Liver (tissue), 9 donors: ENCODE measurements around the gene MED14. TPM values are rescaled to one million over a fixed set of nuclear protein-coding genes. Genes with fewer than 3 reads are reported as not detected.

ENCODE experiments used
- DNase-seq: peaks from one replicate; pipeline ENCODE4 v3.0.0-alpha.2; 2017; ENCODE audit warnings: low spot score
- H3K27ac ChIP-seq, 2 donors: one replicate each; pipeline ENCODE4 v1.7.0; 2013; ENCODE audit warnings: inconsistent platforms in 2 of 2, low read length in 2 of 2, control low read depth in 1 of 2, low read depth in 1 of 2, mild to moderate bottlenecking in 1 of 2
- H3K27me3 ChIP-seq, 4 donors: one replicate each; pipeline versions ENCODE4 v1.6.1 to v1.7.0; 2013; ENCODE audit warnings: low read length in 3 of 4, inconsistent platforms in 1 of 4, mild to moderate bottlenecking in 1 of 4, moderate library complexity in 1 of 4; ENCODE audit not compliant: control insufficient read depth in 4 of 4, insufficient read depth in 4 of 4
- H3K36me3 ChIP-seq, 4 donors: one replicate each; pipeline versions ENCODE4 v1.6.1 to v1.7.0; 2013; ENCODE audit warnings: low read length in 3 of 4, mild to moderate bottlenecking in 3 of 4, low read depth in 1 of 4, moderate library complexity in 1 of 4; ENCODE audit not compliant: control insufficient read depth in 4 of 4, insufficient read depth in 3 of 4
- H3K4me1 ChIP-seq, 4 donors: one replicate each; pipeline versions ENCODE4 v1.6.1 to v1.7.0; 2013; ENCODE audit warnings: low read length in 3 of 4, mild to moderate bottlenecking in 3 of 4, moderate library complexity in 1 of 4; ENCODE audit not compliant: control insufficient read depth in 4 of 4, insufficient read depth in 4 of 4
- H3K4me3 ChIP-seq, 3 donors: one replicate each; pipeline versions ENCODE4 v1.6.1 to v1.7.0; 2013; ENCODE audit warnings: low read length in 3 of 3, control low read depth in 1 of 3, low read depth in 1 of 3, mild to moderate bottlenecking in 1 of 3
- H3K9ac ChIP-seq, 2 donors: one replicate each; pipeline ENCODE4 v1.7.0; 2013; ENCODE audit warnings: low read length in 2 of 2, mild to moderate bottlenecking in 2 of 2, moderate library complexity in 2 of 2, control low read depth in 1 of 2, low read depth in 1 of 2
- H3K9me3 ChIP-seq, 4 donors: one replicate each; pipeline versions ENCODE4 v1.6.1 to v1.7.0; 2013; ENCODE audit warnings: low read length in 3 of 4; ENCODE audit not compliant: control insufficient read depth in 4 of 4
- EGR1 ChIP-seq, 2 donors: IDR thresholded peaks; 2 replicates each; pipeline ENCODE4 v1.6.1; 2016 to 2018; ENCODE audit warnings: antibody characterized with exemption in 2 of 2, low read depth in 2 of 2
- FOXA1 ChIP-seq: IDR thresholded peaks from 2 replicates; pipeline ENCODE4 v1.6.1; 2016; ENCODE audit warnings: antibody characterized with exemption
- FOXA2 ChIP-seq: IDR thresholded peaks from 2 replicates; pipeline ENCODE4 v1.6.1; 2016; ENCODE audit warnings: antibody characterized with exemption
- GABPA ChIP-seq, 2 donors: IDR thresholded peaks in 1 of 2; conservative IDR thresholded peaks in 1 of 2; 2 replicates each; pipeline ENCODE4 v1.6.1; 2016; ENCODE audit warnings: antibody characterized with exemption in 2 of 2, mild to moderate bottlenecking in 1 of 2, moderate library complexity in 1 of 2
- HNF4A ChIP-seq, 2 donors: conservative IDR thresholded peaks; 2 replicates each; pipeline ENCODE4 v1.6.1; 2016; ENCODE audit warnings: antibody characterized with exemption in 2 of 2, mild to moderate bottlenecking in 2 of 2
- HNF4G ChIP-seq: IDR thresholded peaks from 2 replicates; pipeline ENCODE4 v1.6.1; 2016; ENCODE audit warnings: antibody characterized with exemption
- JUND ChIP-seq, 2 donors: IDR thresholded peaks; 2 replicates each; pipeline ENCODE4 v1.6.1; 2016; ENCODE audit warnings: antibody characterized with exemption in 2 of 2
- NR2F2 ChIP-seq: IDR thresholded peaks from 2 replicates; pipeline ENCODE4 v1.6.1; 2016; ENCODE audit warnings: antibody characterized with exemption
- RAD21 ChIP-seq, 2 donors: IDR thresholded peaks; 2 replicates each; pipeline ENCODE4 v1.6.1; 2016; ENCODE audit warnings: antibody characterized with exemption in 2 of 2, mild to moderate bottlenecking in 2 of 2
- RXRA ChIP-seq, 2 donors: IDR thresholded peaks; 2 replicates each; pipeline ENCODE4 v1.6.1; 2017 to 2018; ENCODE audit warnings: antibody characterized with exemption in 2 of 2, mild to moderate bottlenecking in 1 of 2
- TAF1 ChIP-seq: conservative IDR thresholded peaks from 2 replicates; pipeline ENCODE4 v1.6.1; 2016; ENCODE audit warnings: antibody characterized with exemption, mild to moderate bottlenecking
- YY1 ChIP-seq: IDR thresholded peaks from 2 replicates; pipeline ENCODE4 v1.6.1; 2016; ENCODE audit warnings: antibody characterized with exemption, mild to moderate bottlenecking
- WGBS: extraction: QIAGEN DNeasy Blood & Tissue Kit; methylation state at CpG from one replicate; pipeline ENCODE4 v1.1.7; 2013; 5-methylcytosine and 5-hydroxymethylcytosine counted together
- polyA plus RNA-seq, 2 donors: library from polyadenylated mRNA; stranded (reverse) in 1 of 2; unstranded in 1 of 2; fragments of 200-250 nt in 1 of 2; fragments of >200 nt in 1 of 2; fragmentation: Nextera tagmentation in 1 of 2; extraction: Ambion mirVana in 1 of 2; gene quantifications; one replicate each; pipeline versions ENCODE4 v1.2.1 to v1.2.3, GENCODE V29; 2013 to 2015
- total RNA-seq, 2 donors: library from RNA; depleted of rRNA; stranded (reverse); fragments of >200 nt; gene quantifications; one replicate each; pipeline ENCODE4 v1.2.3, GENCODE V29; 2014
- TF ChIP-seq, protein P1 (sequence below): fragments of 150-350 bp; IDR thresholded peaks from 2 replicates; pipeline ENCODE4 v1.5.1; 2017; ENCODE audit warnings: improper control_type of control experiment, low read depth, low read length; ENCODE audit not compliant: missing input control
- TF ChIP-seq, protein P2 (sequence below): IDR thresholded peaks from 2 replicates; pipeline ENCODE4 v1.6.1; 2016; ENCODE audit warnings: antibody characterized with exemption
- TF ChIP-seq, protein P3 (sequence below): IDR thresholded peaks from 2 replicates; pipeline ENCODE4 v1.6.1; 2016; ENCODE audit warnings: antibody characterized with exemption
- TF ChIP-seq, protein P4 (sequence below): IDR thresholded peaks from 2 replicates; pipeline ENCODE4 v1.6.1; 2016; ENCODE audit warnings: antibody characterized with exemption, mild to moderate bottlenecking
- donor health status: healthy.
- donor health status: healthy.
- donor health status: healthy.
- donor health status: healthy.
- donor health status: healthy.

MED14 gene
- total and polyA plus RNA-seq, 4 donors = 5.5 to 20.1 (median 7.0) TPM

DNA sequence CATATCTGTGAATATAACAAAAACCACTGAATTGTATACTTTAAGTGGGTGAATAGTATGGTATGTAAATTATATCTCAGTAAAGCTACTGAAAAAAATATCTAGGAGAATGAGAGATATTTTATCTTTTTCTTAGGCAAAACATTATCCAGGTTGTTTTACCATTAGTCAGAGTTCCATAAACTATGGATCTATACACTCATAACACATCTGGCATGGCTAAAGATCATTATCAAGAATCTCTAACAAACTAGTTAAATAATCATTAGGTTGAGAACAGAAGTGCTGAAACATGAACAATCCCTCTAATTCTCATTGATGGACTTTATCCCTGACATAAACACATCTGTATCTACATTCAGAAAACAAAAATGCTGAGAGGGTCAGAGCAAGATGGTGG, 15.6 kb downstream of the MED14 start (continued):
- TF ChIP-seq, protein P1, sequence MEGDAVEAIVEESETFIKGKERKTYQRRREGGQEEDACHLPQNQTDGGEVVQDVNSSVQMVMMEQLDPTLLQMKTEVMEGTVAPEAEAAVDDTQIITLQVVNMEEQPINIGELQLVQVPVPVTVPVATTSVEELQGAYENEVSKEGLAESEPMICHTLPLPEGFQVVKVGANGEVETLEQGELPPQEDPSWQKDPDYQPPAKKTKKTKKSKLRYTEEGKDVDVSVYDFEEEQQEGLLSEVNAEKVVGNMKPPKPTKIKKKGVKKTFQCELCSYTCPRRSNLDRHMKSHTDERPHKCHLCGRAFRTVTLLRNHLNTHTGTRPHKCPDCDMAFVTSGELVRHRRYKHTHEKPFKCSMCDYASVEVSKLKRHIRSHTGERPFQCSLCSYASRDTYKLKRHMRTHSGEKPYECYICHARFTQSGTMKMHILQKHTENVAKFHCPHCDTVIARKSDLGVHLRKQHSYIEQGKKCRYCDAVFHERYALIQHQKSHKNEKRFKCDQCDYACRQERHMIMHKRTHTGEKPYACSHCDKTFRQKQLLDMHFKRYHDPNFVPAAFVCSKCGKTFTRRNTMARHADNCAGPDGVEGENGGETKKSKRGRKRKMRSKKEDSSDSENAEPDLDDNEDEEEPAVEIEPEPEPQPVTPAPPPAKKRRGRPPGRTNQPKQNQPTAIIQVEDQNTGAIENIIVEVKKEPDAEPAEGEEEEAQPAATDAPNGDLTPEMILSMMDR = no peak
- TF ChIP-seq HNF4A (conservative IDR thresholded peaks at IDR 0.05) (no peak), FOXA1 (no peak), GABPA (IDR thresholded peaks at IDR 0.05 in 1 of 2, conservative IDR thresholded peaks at IDR 0.05 in 1 of 2) (no peak)

DNA sequence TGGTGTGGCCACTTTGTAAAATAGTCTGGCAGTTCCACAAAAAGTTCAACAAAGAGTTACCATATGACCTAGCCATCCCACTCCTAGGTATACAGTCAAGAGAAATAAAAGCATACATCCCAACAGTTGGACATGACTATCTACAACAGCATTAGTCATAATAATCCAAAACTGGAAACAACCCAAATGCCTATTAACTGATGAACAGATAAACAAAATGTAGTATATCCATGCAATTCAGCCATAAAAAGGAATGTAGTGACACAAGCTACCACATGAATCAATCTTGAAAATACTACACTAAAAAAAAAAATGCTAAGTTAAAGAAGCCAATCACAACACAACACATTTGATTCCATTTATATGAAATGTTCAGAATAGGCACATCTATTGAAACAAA, 16.1 kb downstream of the MED14 start:
- no peak overlapping the region for H3K4me3 ChIP-seq
- no peak overlapping the region for H3K27ac ChIP-seq
- no peaks in the 10 kb centered on the region for H3K9me3 ChIP-seq
- no peak for DNase-seq
- H3K9ac ChIP-seq = no peak overlapping the region
- H3K36me3 ChIP-seq = peaks cover 0 to 9% (median under 1%) of the 10 kb centered on the region in 4 donors
- no peaks in the 10 kb centered on the region for H3K27me3 ChIP-seq
- TF ChIP-seq EGR1 (IDR thresholded peaks at IDR 0.05; ENCODE audit: low read depth in 2 of 2) = no peak
- TF ChIP-seq, protein P1 = no peak
- TF ChIP-seq RXRA (IDR thresholded peaks at IDR 0.05) = no peak
- TF ChIP-seq, protein P2, sequence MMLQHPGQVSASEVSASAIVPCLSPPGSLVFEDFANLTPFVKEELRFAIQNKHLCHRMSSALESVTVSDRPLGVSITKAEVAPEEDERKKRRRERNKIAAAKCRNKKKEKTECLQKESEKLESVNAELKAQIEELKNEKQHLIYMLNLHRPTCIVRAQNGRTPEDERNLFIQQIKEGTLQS = no peak
- TF ChIP-seq NR2F2 = no peak
- no peak for TF ChIP-seq GABPA (IDR thresholded peaks at IDR 0.05 in 1 of 2, conservative IDR thresholded peaks at IDR 0.05 in 1 of 2)
- no peak for TF ChIP-seq FOXA1
- no peak for TF ChIP-seq TAF1
- TF ChIP-seq RAD21 (IDR thresholded peaks at IDR 0.05) = no peak
- H3K4me1 ChIP-seq = peaks cover 0 to 3% (median 0%) of the 10 kb centered on the region in 4 donors

DNA sequence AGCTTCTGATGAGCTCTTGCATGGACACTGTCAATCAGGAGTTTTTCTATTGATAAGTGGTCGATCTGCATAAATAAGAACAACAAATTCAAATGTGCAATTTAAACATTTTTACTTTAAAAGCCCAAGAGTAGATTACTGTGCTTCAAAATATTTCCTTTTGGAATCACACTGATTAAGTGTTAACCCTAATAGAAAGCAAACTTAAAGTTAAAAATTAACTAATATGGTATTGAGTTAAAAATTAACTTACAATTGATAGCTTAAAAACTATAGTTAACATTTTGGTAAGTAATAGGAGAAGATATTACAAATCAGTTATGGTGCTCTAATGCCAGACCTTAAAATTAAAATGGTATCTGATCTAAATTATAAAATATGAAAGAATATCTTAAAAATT, 25.9 kb downstream of the MED14 start:
- no peaks in the 10 kb centered on the region for H3K27me3 ChIP-seq
- H3K4me1 ChIP-seq = peaks cover 0 to 14% (median 10%) of the 10 kb centered on the region in 4 donors
- 34% methylated on average over 1 of the region's 1 CpG for WGBS
- DNase-seq = no peak
- no peak overlapping the region for H3K9ac ChIP-seq
- H3K36me3 ChIP-seq = peaks cover 0 to 14% (median 4%) of the 10 kb centered on the region in 4 donors
- H3K9me3 ChIP-seq = no peaks in the 10 kb centered on the region
- no peak overlapping the region for H3K27ac ChIP-seq
- TF ChIP-seq JUND (IDR thresholded peaks at IDR 0.05) = no peak
- no peak for TF ChIP-seq FOXA1
- TF ChIP-seq, protein P3, sequence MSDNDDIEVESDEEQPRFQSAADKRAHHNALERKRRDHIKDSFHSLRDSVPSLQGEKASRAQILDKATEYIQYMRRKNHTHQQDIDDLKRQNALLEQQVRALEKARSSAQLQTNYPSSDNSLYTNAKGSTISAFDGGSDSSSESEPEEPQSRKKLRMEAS = no peak
- no peak for TF ChIP-seq HNF4G
- TF ChIP-seq YY1 = no peak
- no peak for TF ChIP-seq EGR1 (IDR thresholded peaks at IDR 0.05; ENCODE audit: low read depth in 2 of 2)
- TF ChIP-seq NR2F2 = no peak
- TF ChIP-seq, protein P2 = no peak
- no peak for TF ChIP-seq RXRA (IDR thresholded peaks at IDR 0.05)
- TF ChIP-seq, protein P4, sequence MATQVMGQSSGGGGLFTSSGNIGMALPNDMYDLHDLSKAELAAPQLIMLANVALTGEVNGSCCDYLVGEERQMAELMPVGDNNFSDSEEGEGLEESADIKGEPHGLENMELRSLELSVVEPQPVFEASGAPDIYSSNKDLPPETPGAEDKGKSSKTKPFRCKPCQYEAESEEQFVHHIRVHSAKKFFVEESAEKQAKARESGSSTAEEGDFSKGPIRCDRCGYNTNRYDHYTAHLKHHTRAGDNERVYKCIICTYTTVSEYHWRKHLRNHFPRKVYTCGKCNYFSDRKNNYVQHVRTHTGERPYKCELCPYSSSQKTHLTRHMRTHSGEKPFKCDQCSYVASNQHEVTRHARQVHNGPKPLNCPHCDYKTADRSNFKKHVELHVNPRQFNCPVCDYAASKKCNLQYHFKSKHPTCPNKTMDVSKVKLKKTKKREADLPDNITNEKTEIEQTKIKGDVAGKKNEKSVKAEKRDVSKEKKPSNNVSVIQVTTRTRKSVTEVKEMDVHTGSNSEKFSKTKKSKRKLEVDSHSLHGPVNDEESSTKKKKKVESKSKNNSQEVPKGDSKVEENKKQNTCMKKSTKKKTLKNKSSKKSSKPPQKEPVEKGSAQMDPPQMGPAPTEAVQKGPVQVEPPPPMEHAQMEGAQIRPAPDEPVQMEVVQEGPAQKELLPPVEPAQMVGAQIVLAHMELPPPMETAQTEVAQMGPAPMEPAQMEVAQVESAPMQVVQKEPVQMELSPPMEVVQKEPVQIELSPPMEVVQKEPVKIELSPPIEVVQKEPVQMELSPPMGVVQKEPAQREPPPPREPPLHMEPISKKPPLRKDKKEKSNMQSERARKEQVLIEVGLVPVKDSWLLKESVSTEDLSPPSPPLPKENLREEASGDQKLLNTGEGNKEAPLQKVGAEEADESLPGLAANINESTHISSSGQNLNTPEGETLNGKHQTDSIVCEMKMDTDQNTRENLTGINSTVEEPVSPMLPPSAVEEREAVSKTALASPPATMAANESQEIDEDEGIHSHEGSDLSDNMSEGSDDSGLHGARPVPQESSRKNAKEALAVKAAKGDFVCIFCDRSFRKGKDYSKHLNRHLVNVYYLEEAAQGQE = no peak
- TF ChIP-seq GABPA (IDR thresholded peaks at IDR 0.05 in 1 of 2, conservative IDR thresholded peaks at IDR 0.05 in 1 of 2) = no peak
- no peak for TF ChIP-seq FOXA2
- H3K4me3 ChIP-seq = no peak overlapping the region
